Neutrophil (primary cell): ENCODE measurements around the gene DEK.

Source experiments
- H3K27ac ChIP-seq: fragments of 200-600 bp; sonication (generic); 2 replicates; pipeline ENCODE4 v1.5.1; 2016; ENCODE audit warnings: mild to moderate bottlenecking, moderate library complexity
- H3K27me3 ChIP-seq: fragments of 200-600 bp; sonication (generic); 2 replicates; pipeline ENCODE4 v1.6.0; 2016; ENCODE audit warnings: mild to moderate bottlenecking
- H3K36me3 ChIP-seq: fragments of 200-600 bp; sonication (generic); 2 replicates; pipeline ENCODE4 v1.5.1; 2017
- H3K4me1 ChIP-seq, 2 experiments: fragments of 200-600 bp in 1 of 2; sonication (generic) in 1 of 2; 1 replicate in 1 of 2; 2 replicates in 1 of 2; pipeline versions ENCODE4 v1.5.1 to v1.6.1; 2013 to 2016; ENCODE audit warnings: low read depth in 1 of 2, low read length in 1 of 2, mild to moderate bottlenecking in 1 of 2, moderate library complexity in 1 of 2; ENCODE audit not compliant: control insufficient read depth in 1 of 2, insufficient read depth in 1 of 2
- H3K4me3 ChIP-seq, 2 experiments: fragments of 200-600 bp in 1 of 2; sonication (generic) in 1 of 2; 1 replicate in 1 of 2; 2 replicates in 1 of 2; pipeline ENCODE4 v1.5.1; 2013 to 2016; ENCODE audit warnings: low read depth in 1 of 2, low read length in 1 of 2, mild to moderate bottlenecking in 1 of 2, moderate library complexity in 1 of 2
- H3K9me3 ChIP-seq: fragments of 200-600 bp; sonication (generic); 2 replicates; pipeline ENCODE4 v1.5.1; 2016
- CTCF ChIP-seq: fragments of 200-600 bp; sonication (generic); IDR thresholded peaks from 2 replicates; pipeline ENCODE4 v1.5.1; 2016; ENCODE audit warnings: antibody characterized with exemption

Gene DEK

GRCh38 chr6:18264923-18265377 lies 620 bp upstream of the DEK start:
- Histone ChIP-seq H3K27me3 (peaks cover 29% of the 10 kb centered on the region), H3K9me3 (no peaks in the 10 kb centered on the region), H3K27ac (peak overlapping the region; percentile 92), H3K4me1 (peaks cover 14 to 17% of the 10 kb centered on the region in 2 experiments), H3K36me3 (no peaks in the 10 kb centered on the region), H3K4me3 (peak overlapping the region; percentile 84 to 85)
- TF ChIP-seq CTCF, result no peak

- Histone ChIP-seq H3K4me1 (peaks cover 14 to 17% of the 10 kb centered on the region in 2 experiments), H3K36me3 (no peaks in the 10 kb centered on the region), H3K27ac (peak overlapping the region; percentile 92), H3K4me3 (peak overlapping the region; percentile 84 to 85), H3K9me3 (no peaks in the 10 kb centered on the region), H3K27me3 (peaks cover 16% of the 10 kb centered on the region)
- TF ChIP-seq CTCF, result no peak
These were observed 712 bp downstream of the DEK start for GRCh38 chr6:18263418-18264218.

GRCh38 chr6:18262702-18263417 lies 1.5 kb downstream of the DEK start:
- peaks cover 14 to 17% of the 10 kb centered on the region in 2 experiments for H3K4me1 ChIP-seq
- TF ChIP-seq CTCF, result no peak
- no peaks in the 10 kb centered on the region for H3K36me3 ChIP-seq
- H3K4me3 ChIP-seq, result peak overlapping the region; percentile 84 to 85
- peak overlapping the region; percentile 92 for H3K27ac ChIP-seq
- no peaks in the 10 kb centered on the region for H3K9me3 ChIP-seq
- H3K27me3 ChIP-seq, result peaks cover 8% of the 10 kb centered on the region

GRCh38 chr6:18261877-18262276 lies 2.5 kb downstream of the DEK start:
- no peak overlapping the region for H3K4me3 ChIP-seq
- H3K4me1 ChIP-seq, result peaks cover 14 to 17% of the 10 kb centered on the region in 2 experiments
- no peak for TF ChIP-seq CTCF
- no peak overlapping the region for H3K27ac ChIP-seq
- H3K36me3 ChIP-seq, result peaks cover 6% of the 10 kb centered on the region
- H3K27me3 ChIP-seq, result no peaks in the 10 kb centered on the region
- no peaks in the 10 kb centered on the region for H3K9me3 ChIP-seq

- H3K4me1 ChIP-seq, result peaks cover 14 to 17% of the 10 kb centered on the region in 2 experiments
- peaks cover 16% of the 10 kb centered on the region for H3K36me3 ChIP-seq
- H3K4me3 ChIP-seq, result no peak overlapping the region
- no peaks in the 10 kb centered on the region for H3K27me3 ChIP-seq
- no peaks in the 10 kb centered on the region for H3K9me3 ChIP-seq
- no peak for TF ChIP-seq CTCF
- H3K27ac ChIP-seq, result peak overlapping the region; percentile 56
These were observed 3.8 kb downstream of the DEK start for GRCh38 chr6:18260448-18261106.
